RWPE1 (cell line): Measurements from ENCODE around the gene OR51L1.

Source experiments
- CTCF ChIA-PET: fragments of 350-600 bp; sonication (Branson Sonifier 250); formaldehyde crosslinking; extraction: SDS; loops from one replicate; lab custom pipeline; 2021; lab: Yijun Ruan, JAX
- POLR2A ChIA-PET: fragments of 400-600 bp; formaldehyde crosslinking; extraction: SDS; loops from one replicate; lab custom pipeline; 2020; ENCODE audit warnings: antibody characterized with exemption; ENCODE audit not compliant: low non-redundant PET; lab: Yijun Ruan, JAX
- DNase-seq: peaks from one replicate; pipeline ENCODE4 v3.0.0; 2012; ENCODE audit warnings: low spot score
- H3K27ac ChIP-seq: fragments of 450-650 bp; 2 replicates; pipeline ENCODE4 v1.5.1; 2017
- TF ChIP-seq, protein P1 (sequence below): fragments of 450-650 bp; conservative IDR thresholded peaks from 2 replicates; pipeline ENCODE4 v1.5.1; 2017; ENCODE audit warnings: low read depth, mild to moderate bottlenecking

The OR51L1 gene

DNA sequence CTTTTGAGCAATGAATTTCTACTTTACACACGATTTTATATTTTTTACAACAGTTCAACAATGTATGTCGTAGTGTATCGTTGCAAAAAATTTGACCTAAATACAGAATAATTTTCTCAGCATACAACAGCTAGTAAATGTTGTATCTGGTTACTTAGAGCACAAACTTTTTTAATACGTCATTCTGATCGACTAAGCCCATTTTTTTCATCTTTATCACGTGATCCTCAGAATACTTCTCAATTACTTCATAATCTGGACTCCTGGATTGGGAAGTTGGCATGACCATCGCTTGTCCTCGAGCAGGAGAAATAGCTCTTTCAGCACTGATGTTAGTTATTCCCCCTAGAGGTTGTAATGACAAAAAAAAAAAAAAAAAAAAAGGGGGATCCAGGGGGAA lies 16.6 kb downstream of the OR51L1 start:
- CTCF ChIA-PET: no interaction called here
- TF ChIP-seq, protein P1, sequence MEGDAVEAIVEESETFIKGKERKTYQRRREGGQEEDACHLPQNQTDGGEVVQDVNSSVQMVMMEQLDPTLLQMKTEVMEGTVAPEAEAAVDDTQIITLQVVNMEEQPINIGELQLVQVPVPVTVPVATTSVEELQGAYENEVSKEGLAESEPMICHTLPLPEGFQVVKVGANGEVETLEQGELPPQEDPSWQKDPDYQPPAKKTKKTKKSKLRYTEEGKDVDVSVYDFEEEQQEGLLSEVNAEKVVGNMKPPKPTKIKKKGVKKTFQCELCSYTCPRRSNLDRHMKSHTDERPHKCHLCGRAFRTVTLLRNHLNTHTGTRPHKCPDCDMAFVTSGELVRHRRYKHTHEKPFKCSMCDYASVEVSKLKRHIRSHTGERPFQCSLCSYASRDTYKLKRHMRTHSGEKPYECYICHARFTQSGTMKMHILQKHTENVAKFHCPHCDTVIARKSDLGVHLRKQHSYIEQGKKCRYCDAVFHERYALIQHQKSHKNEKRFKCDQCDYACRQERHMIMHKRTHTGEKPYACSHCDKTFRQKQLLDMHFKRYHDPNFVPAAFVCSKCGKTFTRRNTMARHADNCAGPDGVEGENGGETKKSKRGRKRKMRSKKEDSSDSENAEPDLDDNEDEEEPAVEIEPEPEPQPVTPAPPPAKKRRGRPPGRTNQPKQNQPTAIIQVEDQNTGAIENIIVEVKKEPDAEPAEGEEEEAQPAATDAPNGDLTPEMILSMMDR: no peak
- no peak for DNase-seq
- no peak overlapping the region for H3K27ac ChIP-seq
- POLR2A ChIA-PET: no interaction called here

DNA sequence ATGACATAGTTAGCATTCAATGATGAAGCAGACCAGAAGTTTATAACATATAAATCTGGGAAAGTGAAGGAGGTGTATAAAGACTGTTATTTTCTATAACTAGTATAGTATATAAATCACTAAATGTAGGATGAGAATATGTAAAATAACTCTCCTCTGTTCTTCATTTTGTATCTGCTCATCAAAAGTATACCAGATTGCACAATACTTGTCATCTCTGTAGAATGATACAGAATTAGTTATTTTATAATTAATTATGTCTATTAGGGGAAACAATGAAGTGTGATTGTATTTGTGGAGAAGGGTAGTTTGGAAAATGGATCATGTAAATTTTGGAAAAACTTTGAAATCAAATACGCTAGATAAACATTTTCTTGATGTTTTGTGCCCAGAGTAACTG lies 18.4 kb downstream of the OR51L1 start:
- no peak for DNase-seq
- H3K27ac ChIP-seq: no peak overlapping the region
- ChIA-PET CTCF (no interaction called here), POLR2A (no interaction called here)
- TF ChIP-seq, protein P1: no peak

DNA sequence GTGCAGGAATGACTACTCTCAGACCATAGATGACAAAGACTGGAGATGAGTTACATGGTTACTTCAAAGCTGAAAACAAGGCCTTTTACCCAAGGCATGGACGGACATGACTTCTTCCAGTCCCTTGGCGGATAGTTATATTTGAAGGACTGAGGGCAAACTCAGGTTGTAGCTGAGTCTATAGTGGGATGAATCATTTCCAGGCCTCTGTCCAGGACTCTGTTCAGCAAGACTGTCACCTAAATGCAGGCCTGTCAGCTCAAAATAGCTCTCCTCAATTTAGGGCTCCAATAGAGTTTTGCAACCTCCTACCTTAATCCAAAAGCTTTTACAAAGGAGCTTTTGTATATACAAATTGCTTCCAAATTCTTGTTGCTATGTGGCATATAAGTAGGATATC lies 27.3 kb downstream of the OR51L1 start:
- TF ChIP-seq, protein P1: no peak
- DNase-seq: no peak
- CTCF ChIA-PET: interaction anchor here (0.7 kb wide), 1 partner anchor 395 kb away, joined by 3 read pairs; no protein-coding TSS in a partner anchor
- POLR2A ChIA-PET: no interaction called here
- no peak overlapping the region for H3K27ac ChIP-seq

DNA sequence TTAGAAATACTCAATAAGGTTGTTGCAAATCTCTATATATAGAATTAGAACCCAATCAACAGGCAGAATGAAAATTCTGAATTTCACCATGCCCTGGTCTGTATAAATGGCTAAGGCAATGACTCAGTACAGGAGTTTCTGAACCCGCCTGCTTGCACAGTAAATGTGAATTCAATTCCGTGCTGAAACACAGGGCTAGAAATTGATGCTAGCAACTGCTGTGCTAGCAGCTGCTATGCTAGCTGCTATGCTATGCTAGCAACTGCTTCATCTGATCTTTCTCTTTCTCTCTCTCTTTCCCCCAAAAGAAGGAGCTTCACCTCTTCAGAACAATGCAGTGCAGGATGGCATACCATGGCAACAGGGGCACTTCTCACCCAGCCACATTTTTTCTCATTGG lies 42.0 kb downstream of the OR51L1 start:
- H3K27ac ChIP-seq: no peak overlapping the region
- POLR2A ChIA-PET: no interaction called here
- CTCF ChIA-PET: interaction anchor here (0.6 kb wide), 1 partner anchor 8 kb away, joined by 3 read pairs; no protein-coding TSS in a partner anchor
- no peak for DNase-seq
- TF ChIP-seq, protein P1: no peak

DNA sequence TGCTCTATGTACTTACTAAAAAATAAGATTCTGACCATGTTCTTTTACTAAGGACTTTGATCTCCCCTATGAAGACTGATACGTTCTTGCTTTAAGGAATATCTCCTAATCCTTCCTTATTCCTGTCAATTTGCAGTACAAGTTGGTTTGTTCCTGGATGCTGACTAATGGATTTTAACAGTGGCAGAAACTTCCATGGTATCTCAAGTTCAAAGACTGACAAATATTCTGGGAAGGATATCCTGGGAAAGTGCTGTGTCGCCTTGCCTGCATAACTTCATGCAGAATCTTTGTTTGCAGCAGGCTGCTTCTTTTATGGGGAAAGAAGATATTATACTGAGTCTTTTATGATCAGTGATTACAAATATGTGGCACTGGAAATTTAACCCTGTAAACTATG lies 43.3 kb downstream of the OR51L1 start:
- CTCF ChIA-PET: no interaction called here
- POLR2A ChIA-PET: no interaction called here
- H3K27ac ChIP-seq: no peak overlapping the region
- TF ChIP-seq, protein P1: no peak
- no peak for DNase-seq

DNA sequence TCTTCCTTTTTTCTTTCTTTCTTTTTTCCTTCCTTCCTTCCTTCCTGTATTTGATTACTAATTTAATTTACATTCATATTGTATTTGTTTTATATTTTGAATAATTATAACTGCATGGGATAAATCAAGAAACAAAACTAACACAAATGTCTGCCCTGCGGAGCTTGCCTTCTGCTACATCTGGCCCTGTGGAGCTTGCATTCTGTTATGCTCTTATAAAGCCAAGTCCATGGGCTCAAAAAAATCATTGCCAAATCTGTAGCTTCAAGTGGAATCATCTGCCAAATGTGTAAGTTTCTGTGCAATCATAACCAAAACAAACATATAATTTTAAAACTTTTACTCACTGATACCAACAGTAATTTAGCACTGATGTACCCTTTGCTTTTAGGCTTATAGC lies 43.7 kb downstream of the OR51L1 start:
- no peak for DNase-seq
- ChIA-PET CTCF (no interaction called here), POLR2A (no interaction called here)
- TF ChIP-seq, protein P1: no peak
- no peak overlapping the region for H3K27ac ChIP-seq
